HG03066 (cell line): ENCODE measurements around the gene FRMPD3.

Source experiments
- ATAC-seq: cut with Tn5 transposase; IDR thresholded peaks from one replicate; pipeline ENCODE4 v1.9.1; 2021; ENCODE audit warnings: low read depth; ENCODE audit not compliant: unreplicated experiment

FRMPD3 gene

DNA sequence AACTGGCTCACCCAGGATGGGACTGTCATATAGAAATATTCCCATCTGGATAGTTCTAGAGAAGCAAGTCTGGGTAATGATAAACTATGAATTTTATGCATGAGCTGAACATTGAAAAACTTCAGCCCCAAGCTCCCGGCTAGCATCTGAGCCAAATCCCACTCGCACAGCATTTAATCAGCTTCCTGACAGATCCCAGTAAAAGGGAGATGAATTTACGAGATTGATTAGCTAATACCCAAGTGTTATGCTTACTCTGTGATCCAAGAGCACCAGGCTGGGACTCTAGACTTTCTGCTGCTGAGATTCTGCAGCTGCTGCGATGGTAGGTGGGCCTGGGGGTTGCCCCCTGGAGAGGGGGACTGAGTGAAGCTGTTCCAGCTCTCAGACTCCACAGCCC lies 28.0 kb downstream of the FRMPD3 start:
- no peak for ATAC-seq

DNA sequence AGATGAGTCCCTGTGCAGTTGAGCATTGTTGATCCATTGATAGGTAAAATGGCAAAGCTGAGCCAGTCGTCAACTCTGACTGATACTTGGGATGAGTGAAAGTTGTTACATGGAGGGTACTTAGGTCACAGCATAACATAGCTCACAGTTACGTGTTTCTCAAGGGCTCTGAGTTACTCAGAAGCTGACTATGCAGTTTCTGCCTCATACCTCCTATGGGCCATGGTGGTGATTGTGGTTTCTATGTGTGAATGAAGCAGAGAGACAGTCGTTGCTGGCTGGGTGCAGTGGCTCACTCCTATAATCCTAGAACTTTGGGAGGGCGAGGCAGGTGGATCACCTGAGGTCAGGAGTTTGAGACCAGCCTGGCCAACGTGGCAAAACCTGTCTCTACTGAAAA lies 30.8 kb downstream of the FRMPD3 start:
- no peak for ATAC-seq

DNA sequence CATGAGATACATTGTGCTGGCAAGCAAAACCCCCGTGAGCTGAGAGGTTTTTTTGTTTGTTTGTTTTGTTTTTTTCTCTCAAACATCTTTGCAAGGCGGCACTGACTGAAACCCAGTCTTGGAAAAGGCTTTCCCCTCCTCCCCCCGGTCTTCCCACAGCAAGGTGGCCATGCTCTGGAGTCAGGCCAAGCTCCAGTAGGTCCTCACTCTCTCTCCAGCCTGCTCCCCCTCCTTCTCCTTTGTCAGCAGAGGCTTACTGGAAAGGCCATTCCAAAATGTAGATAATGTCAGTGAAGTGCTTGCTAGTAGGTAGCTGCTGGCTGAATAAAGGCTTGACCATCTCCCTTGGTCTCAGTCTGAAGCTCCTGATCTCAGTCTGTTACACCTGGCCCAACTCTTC lies 32.6 kb downstream of the FRMPD3 start:
- no peak for ATAC-seq

DNA sequence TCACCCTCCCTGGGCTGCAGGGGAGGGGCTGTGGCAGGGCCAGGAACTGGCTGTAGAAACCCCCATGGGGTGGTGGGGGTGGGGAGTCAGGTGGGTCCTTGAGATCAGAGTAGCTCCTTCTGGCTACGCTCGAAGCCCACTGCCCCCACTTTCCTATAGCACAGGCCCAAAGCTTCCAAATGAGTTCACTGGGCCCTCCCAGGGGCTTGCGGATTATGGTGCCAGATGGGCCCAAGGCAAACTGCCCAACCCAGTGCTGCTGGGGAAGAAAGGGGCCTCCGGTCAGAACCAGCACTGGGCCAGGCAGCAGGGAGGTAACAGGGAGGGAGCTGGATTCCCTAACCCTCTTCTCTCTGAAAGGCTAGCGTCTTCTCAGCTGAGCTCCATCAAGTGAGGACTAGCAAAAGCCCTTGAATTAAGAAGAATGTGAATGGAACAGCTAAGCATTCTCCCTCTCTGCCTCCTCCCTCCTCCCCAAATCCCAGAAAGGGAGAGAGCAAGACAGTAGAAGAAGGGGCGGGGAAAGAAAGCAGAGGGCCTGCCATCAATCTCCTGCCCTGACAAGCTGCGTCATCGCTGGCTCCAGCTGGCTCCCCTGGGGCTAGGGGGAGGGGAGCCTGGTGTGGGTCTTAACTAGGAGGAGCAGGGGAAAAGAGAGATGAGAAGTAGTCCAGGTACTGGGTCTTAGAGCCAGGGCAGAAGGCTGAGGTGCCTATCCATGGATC lies 34.7 kb downstream of the FRMPD3 start:
- ATAC-seq = no peak

DNA sequence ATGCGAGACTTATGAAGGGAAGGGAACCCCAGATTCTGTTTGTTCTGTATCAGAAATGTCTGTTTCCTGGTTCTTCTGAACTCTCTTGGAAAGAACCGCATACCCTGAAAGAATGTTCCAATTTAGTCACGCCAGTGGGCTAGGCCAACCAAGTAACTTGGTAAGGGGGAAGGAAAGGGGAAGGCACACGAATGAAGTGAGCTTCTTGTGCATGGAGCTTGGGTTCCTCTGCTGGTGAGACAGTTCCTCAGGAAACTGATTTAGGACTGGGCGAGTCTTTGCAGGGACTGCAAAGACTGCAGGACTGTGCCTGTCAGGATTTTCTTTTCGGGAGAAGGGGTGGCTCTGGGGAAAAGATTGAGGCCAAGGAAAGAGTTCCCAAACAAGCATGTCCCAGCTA lies 35.6 kb downstream of the FRMPD3 start:
- ATAC-seq = no peak

DNA sequence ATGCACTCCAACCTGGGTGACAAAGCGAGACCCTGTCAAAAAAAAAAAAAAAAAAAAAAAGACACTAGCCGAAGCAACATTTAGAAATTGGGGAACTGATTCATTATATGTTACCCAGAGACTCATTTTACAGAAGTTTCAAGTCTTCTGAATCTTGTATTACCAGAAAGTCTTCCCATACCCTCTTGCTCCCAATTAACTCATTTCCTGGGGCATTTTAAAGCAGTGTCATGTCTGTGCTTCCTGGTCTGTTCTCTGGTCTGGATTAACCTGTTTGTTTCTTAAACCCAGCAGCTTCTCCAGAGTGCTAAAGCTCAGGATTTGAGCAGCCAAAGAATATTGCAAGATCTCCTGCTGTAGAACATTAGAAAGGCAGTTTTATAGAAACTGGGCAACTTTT lies 43.7 kb downstream of the FRMPD3 start:
- ATAC-seq = no peak

DNA sequence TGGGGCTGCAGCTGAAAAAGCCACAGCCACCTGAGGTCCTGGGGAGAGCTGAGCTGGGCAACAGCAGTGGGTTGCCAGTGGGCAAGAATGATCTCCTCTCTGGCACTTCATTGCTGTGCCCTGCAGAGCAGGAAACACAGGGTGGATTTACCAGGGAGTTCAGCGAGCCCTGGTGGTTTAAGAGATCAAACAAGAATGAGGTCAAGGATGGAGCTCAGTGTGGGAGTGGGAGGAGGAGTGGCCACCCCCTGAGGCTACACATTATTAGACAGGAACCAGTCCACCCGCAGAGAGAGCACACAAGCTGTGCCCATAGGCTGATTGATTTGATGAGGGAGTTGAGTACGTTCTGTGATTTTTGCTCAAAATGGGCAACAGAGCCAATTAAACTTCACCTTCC lies 47.3 kb downstream of the FRMPD3 start:
- no peak for ATAC-seq
